ENCODE measurements around the gene CGNL1.

DNA sequence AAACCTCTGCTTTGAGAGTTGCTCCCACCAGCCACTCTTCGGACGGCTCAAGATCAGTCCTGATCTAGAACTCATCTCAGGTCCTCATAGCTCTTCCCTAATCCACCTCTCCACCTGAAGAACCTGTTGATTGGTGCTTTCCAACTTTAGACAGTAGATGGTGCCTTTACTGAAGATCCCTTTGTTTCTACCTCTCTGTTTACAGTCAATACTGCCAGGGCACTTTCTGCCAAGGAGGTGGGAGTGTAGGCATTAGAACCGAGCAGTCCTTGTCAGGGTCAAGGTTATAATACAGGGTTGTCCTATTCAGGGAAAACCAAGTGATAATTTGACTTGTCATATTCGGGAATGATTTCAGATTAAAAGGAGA is 1.2 kb downstream of the CGNL1 start:
- TF ChIP-seq, protein P1, sequence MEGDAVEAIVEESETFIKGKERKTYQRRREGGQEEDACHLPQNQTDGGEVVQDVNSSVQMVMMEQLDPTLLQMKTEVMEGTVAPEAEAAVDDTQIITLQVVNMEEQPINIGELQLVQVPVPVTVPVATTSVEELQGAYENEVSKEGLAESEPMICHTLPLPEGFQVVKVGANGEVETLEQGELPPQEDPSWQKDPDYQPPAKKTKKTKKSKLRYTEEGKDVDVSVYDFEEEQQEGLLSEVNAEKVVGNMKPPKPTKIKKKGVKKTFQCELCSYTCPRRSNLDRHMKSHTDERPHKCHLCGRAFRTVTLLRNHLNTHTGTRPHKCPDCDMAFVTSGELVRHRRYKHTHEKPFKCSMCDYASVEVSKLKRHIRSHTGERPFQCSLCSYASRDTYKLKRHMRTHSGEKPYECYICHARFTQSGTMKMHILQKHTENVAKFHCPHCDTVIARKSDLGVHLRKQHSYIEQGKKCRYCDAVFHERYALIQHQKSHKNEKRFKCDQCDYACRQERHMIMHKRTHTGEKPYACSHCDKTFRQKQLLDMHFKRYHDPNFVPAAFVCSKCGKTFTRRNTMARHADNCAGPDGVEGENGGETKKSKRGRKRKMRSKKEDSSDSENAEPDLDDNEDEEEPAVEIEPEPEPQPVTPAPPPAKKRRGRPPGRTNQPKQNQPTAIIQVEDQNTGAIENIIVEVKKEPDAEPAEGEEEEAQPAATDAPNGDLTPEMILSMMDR (conservative IDR thresholded peaks at IDR 0.05): no peak; the same call in 1 of the 2 replicates
- TF ChIP-seq EZH2 (IDR thresholded peaks at IDR 0.05; ENCODE audit: low read depth): no peak
